GM23338 (cell line): ENCODE measurements around the gene PRKD1. TPM values are rescaled to one million over a fixed set of nuclear protein-coding genes. Genes with fewer than 3 reads are reported as not detected.

Experiments
- ATAC-seq: fragments of 200-7000 bp; cut with Tn5 transposase; 3 replicates; pipeline ENCODE4 v1.9.1; 2020
- DNase-seq: peaks from one replicate; pipeline ENCODE4 v3.0.0-alpha.2; 2015; ENCODE audit warnings: low spot score
- H2AFZ ChIP-seq: fragments of 200-600 bp; sonication (generic); 2 replicates; pipeline ENCODE4 v1.8.0; 2016; ENCODE audit warnings: antibody characterized with exemption, mild to moderate bottlenecking, moderate library complexity
- H3F3A ChIP-seq: fragments of 200-600 bp; sonication (generic); replicated peaks from 2 replicates; pipeline ENCODE4 v1.8.0; 2017; ENCODE audit warnings: antibody characterized with exemption, mixed run types, low read depth
- H3K27ac ChIP-seq: fragments of 200-600 bp; sonication (generic); 2 replicates; pipeline ENCODE4 v1.6.1; 2016; ENCODE audit warnings: low read depth
- H3K27me3 ChIP-seq: fragments of 200-600 bp; sonication (generic); 2 replicates; pipeline ENCODE4 v1.8.0; 2016; ENCODE audit warnings: mild to moderate bottlenecking, mixed run types, moderate library complexity; ENCODE audit not compliant: insufficient read depth
- H3K36me3 ChIP-seq: fragments of 200-600 bp; sonication (generic); 2 replicates; pipeline ENCODE4 v1.8.0; 2016; ENCODE audit warnings: mild to moderate bottlenecking; ENCODE audit not compliant: insufficient read depth
- H3K4me1 ChIP-seq: fragments of 200-600 bp; sonication (generic); 2 replicates; pipeline ENCODE4 v1.8.0; 2016; ENCODE audit warnings: mild to moderate bottlenecking, moderate library complexity; ENCODE audit not compliant: insufficient read depth
- H3K4me2 ChIP-seq: fragments of 200-600 bp; sonication (generic); 2 replicates; pipeline ENCODE4 v1.7.1; 2017; ENCODE audit warnings: mixed run types
- H3K4me3 ChIP-seq: fragments of 200-600 bp; sonication (generic); 2 replicates; pipeline ENCODE4 v1.6.1; 2016; ENCODE audit warnings: mixed run types
- H3K79me2 ChIP-seq: fragments of 200-600 bp; sonication (generic); replicated peaks from 2 replicates; pipeline ENCODE4 v1.8.0; 2017; ENCODE audit warnings: mild to moderate bottlenecking; ENCODE audit not compliant: insufficient read depth
- H3K9me2 ChIP-seq: fragments of 200-600 bp; sonication (generic); 2 replicates; pipeline ENCODE4 v1.8.0; 2017; ENCODE audit not compliant: insufficient read depth
- H4K20me1 ChIP-seq: fragments of 200-600 bp; sonication (generic); replicated peaks from 2 replicates; pipeline ENCODE4 v1.8.0; 2017; ENCODE audit warnings: mild to moderate bottlenecking; ENCODE audit not compliant: insufficient read depth
- H3K27ac Mint-ChIP-seq: 2 replicates; pipeline ENCODE4 v1.8.0; 2020; ENCODE audit warnings: inconsistent platforms, mild to moderate bottlenecking, moderate library complexity, mixed read lengths
- H3K27me3 Mint-ChIP-seq: 3 replicates; pipeline ENCODE4 v1.8.0; 2022; ENCODE audit warnings: low read depth, mild to moderate bottlenecking, moderate library complexity, mixed read lengths, inconsistent platforms; ENCODE audit not compliant: insufficient read depth, poor library complexity
- H3K36me3 Mint-ChIP-seq: 3 replicates; pipeline ENCODE4 v1.8.0; 2021; ENCODE audit warnings: low read depth, mild to moderate bottlenecking, inconsistent platforms, moderate library complexity, mixed read lengths
- H3K4me1 Mint-ChIP-seq: 3 replicates; pipeline ENCODE4 v1.8.0; 2020; ENCODE audit warnings: mild to moderate bottlenecking, inconsistent platforms, mixed read lengths
- H3K4me3 Mint-ChIP-seq: 3 replicates; pipeline ENCODE4 v1.8.0; 2021; ENCODE audit warnings: moderate library complexity, mild to moderate bottlenecking, inconsistent platforms, mixed read lengths
- H3K9me3 Mint-ChIP-seq: 3 replicates; pipeline ENCODE4 v1.8.0; 2020; ENCODE audit warnings: moderate library complexity, mild to moderate bottlenecking, inconsistent platforms, mixed read lengths
- EZH2 ChIP-seq: fragments of 200-600 bp; sonication (generic); IDR thresholded peaks from one replicate; pipeline ENCODE4 v1.8.0; 2017; ENCODE audit warnings: antibody characterized with exemption, mild to moderate bottlenecking, low read depth; ENCODE audit not compliant: unreplicated experiment
- JUNB ChIP-seq: IDR thresholded peaks from one replicate; pipeline ENCODE4 v1.6.1; 2016; ENCODE audit warnings: antibody characterized with exemption; ENCODE audit not compliant: unreplicated experiment
- ZNF114 ChIP-seq: fragments of 250-450 bp; sonication (Bioruptor Pico); IDR thresholded peaks from 2 replicates; pipeline ENCODE4 v1.5.0; 2020; ENCODE audit warnings: mild to moderate bottlenecking, moderate library complexity
- ZNF462 ChIP-seq: fragments of 250-450 bp; sonication (Bioruptor Pico); IDR thresholded peaks from 2 replicates; pipeline ENCODE4 v1.5.0; 2020; ENCODE audit warnings: mild to moderate bottlenecking, moderate library complexity
- polyA plus RNA-seq: library from polyadenylated mRNA; unstranded; fragments of >200 nt; fragmentation: Nextera tagmentation; extraction: Ambion mirVana; gene quantifications from 2 replicates; pipeline ENCODE4 v1.2.1, GENCODE V29; 2016
- total RNA-seq: library from RNA; depleted of rRNA; stranded (reverse); fragments of >200 nt; shearing (Covaris generic); gene quantifications from 2 replicates; pipeline ENCODE4 v1.2.3, GENCODE V29; 2014

PRKD1 gene
- total and polyA plus RNA-seq, 2 experiments from 2014 or later = 3.1 to 9.7 TPM

DNA sequence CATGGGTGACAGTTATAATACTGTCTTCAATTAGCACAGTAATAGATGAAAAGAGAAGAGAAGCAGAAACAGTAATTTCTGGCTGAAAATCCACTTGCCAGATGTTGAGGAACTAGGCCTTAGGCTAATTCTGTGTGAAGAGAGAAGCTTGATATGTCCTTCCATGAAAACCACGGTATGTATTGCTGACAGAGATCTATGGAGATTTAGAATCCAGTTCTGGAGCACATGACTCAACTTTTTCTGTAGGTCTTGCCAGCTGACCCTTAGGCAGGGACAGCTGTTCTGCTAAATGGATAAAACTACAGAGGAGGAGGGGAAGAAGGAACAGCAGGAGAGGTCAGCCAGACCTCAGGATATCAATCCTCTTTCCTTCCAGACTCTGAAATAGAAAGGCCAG lies 211.5 kb downstream of the PRKD1 start:
- 0 out of 2 replicates have a peak overlapping the region, but pooled peaks have one; percentile 12 for H3K27ac Mint-ChIP-seq

More for the DNA sequence above, 211.5 kb downstream of the PRKD1 start:
- Mint-ChIP-seq H3K9me3 (no peaks in the 10 kb centered on the region), H3K4me3 (no peak overlapping the region), H3K27me3 (no peaks in the 10 kb centered on the region), H3K36me3 (no peaks in the 10 kb centered on the region), H3K4me1 (peaks cover 8% of the 10 kb centered on the region)
- Histone ChIP-seq H2AFZ (no peak overlapping the region), H3K27me3 (no peaks in the 10 kb centered on the region), H3K4me2 (no peak overlapping the region), H3K27ac (no peak overlapping the region), H3K4me3 (no peak overlapping the region), H3K4me1 (no peaks in the 10 kb centered on the region), H3K79me2 (no peaks in the 10 kb centered on the region), H4K20me1 (no peaks in the 10 kb centered on the region), H3K9me2 (no peaks in the 10 kb centered on the region), H3F3A (no peaks in the 10 kb centered on the region), H3K36me3 (no peaks in the 10 kb centered on the region)
- no peak for ATAC-seq
- no peak for DNase-seq
- no peak for TF ChIP-seq JUNB
- TF ChIP-seq ZNF462 (CRISPR knock-in tag) = no peak
- no peak for TF ChIP-seq ZNF114 (CRISPR knock-in tag)
- TF ChIP-seq EZH2 = no peak
